Neural cell (in vitro differentiated cells): ENCODE data around the gene IL24.

ENCODE experiments used
- POLR2AphosphoS5 ChIP-seq: IDR thresholded peaks from 2 replicates; pipeline ENCODE4 v1.6.1; 2012
- TF ChIP-seq, protein P1 (sequence below): fragments of 450-650 bp; IDR thresholded peaks from 2 replicates; pipeline ENCODE4 v1.5.1; 2014; ENCODE audit warnings: antibody characterized with exemption, mild to moderate bottlenecking, moderate library complexity; ENCODE audit not compliant: poor library complexity, severe bottlenecking

GRCh38 chr1:206847946-206848345, 49.3 kb upstream of the IL24 start:
- TF ChIP-seq, protein P1, sequence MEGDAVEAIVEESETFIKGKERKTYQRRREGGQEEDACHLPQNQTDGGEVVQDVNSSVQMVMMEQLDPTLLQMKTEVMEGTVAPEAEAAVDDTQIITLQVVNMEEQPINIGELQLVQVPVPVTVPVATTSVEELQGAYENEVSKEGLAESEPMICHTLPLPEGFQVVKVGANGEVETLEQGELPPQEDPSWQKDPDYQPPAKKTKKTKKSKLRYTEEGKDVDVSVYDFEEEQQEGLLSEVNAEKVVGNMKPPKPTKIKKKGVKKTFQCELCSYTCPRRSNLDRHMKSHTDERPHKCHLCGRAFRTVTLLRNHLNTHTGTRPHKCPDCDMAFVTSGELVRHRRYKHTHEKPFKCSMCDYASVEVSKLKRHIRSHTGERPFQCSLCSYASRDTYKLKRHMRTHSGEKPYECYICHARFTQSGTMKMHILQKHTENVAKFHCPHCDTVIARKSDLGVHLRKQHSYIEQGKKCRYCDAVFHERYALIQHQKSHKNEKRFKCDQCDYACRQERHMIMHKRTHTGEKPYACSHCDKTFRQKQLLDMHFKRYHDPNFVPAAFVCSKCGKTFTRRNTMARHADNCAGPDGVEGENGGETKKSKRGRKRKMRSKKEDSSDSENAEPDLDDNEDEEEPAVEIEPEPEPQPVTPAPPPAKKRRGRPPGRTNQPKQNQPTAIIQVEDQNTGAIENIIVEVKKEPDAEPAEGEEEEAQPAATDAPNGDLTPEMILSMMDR, result no peak
- TF ChIP-seq POLR2AphosphoS5, result no peak
